Peyer's patch (tissue), 4 donors: ENCODE data around the gene TRIP6.

ENCODE experiments used
- CTCF ChIP-seq, 6 experiments: fragments of 450-650 bp in 4 of 6; fragments of 200-600 bp in 2 of 6; sonication (generic) in 1 of 6; IDR thresholded peaks; one replicate each; pipeline ENCODE4 v1.5.1; 2017 to 2019; ENCODE audit warnings: antibody characterized with exemption in 6 of 6, mild to moderate bottlenecking in 3 of 6, moderate library complexity in 1 of 6
- POLR2A ChIP-seq, 2 donors: fragments of 450-650 bp; IDR thresholded peaks; one replicate each; pipeline ENCODE4 v1.5.1; 2017; ENCODE audit warnings: antibody characterized with exemption in 2 of 2, mild to moderate bottlenecking in 2 of 2, moderate library complexity in 2 of 2

GRCh38 chr7:100896732-100897608 lies 29.8 kb downstream of the TRIP6 start:
- peak; percentile 61 to 91 (median 77) for TF ChIP-seq CTCF (IDR thresholded peaks at IDR 0.05)
- no peak for TF ChIP-seq POLR2A (IDR thresholded peaks at IDR 0.05)
